Measurements from ENCODE around the gene FLACC1.
A peak's percentile ranks its signal among the peaks of the same experiment; 100 is the strongest.

Gene FLACC1

GRCh38 chr2:201262718-201263117 is 94.4 kb downstream of the FLACC1 start:
- no peak for TF ChIP-seq CTCF (IDR thresholded peaks at IDR 0.05; ENCODE audit: insufficient read depth, low read depth, low read length, missing control alignments)
- H3K4me3 ChIP-seq (ENCODE audit: low read length), result no peak overlapping the region
- DNase-seq (ENCODE audit: low read depth), result no peak

- no peak for TF ChIP-seq CTCF (IDR thresholded peaks at IDR 0.05; ENCODE audit: insufficient read depth, low read depth, low read length, missing control alignments)
- no peak for DNase-seq (ENCODE audit: low read depth)
- no peak overlapping the region for H3K4me3 ChIP-seq (ENCODE audit: low read length)
These were observed 95.2 kb downstream of the FLACC1 start for GRCh38 chr2:201261906-201262305.

- H3K4me3 ChIP-seq (ENCODE audit: low read length), result no peak overlapping the region
- no peak for DNase-seq (ENCODE audit: low read depth)
- TF ChIP-seq CTCF (IDR thresholded peaks at IDR 0.05; ENCODE audit: insufficient read depth, low read depth, low read length, missing control alignments), result no peak
These were observed 95.7 kb downstream of the FLACC1 start for GRCh38 chr2:201261471-201261870.

- peak; percentile 82 for DNase-seq (ENCODE audit: low read depth)
- no peak within 1 kb of the TSS for H3K4me3 ChIP-seq (ENCODE audit: low read length)
- TF ChIP-seq CTCF (IDR thresholded peaks at IDR 0.05; ENCODE audit: insufficient read depth, low read depth, low read length, missing control alignments), result no peak
These were observed 96.8 kb downstream of the FLACC1 start, which contains the start of gene CASP8 for GRCh38 chr2:201260302-201260800. CASP8 (plus strand) TSS chr2:201260536; CDS start chr2:201266487, 5,951 bp downstream.

GRCh38 chr2:201258666-201259615 is 98.2 kb downstream of the FLACC1 start:
- H3K4me3 ChIP-seq (ENCODE audit: low read length), result peak overlapping the region; percentile 58
- no peak for TF ChIP-seq CTCF (IDR thresholded peaks at IDR 0.05; ENCODE audit: insufficient read depth, low read depth, low read length, missing control alignments)
- DNase-seq (ENCODE audit: low read depth), result no peak

GRCh38 chr2:201257956-201258665 is 99.0 kb downstream of the FLACC1 start:
- peak; percentile 86 for DNase-seq (ENCODE audit: low read depth)
- TF ChIP-seq CTCF (IDR thresholded peaks at IDR 0.05; ENCODE audit: insufficient read depth, low read depth, low read length, missing control alignments), result no peak
- H3K4me3 ChIP-seq (ENCODE audit: low read length), result peak overlapping the region; percentile 58
